HG02852 (cell line): ENCODE data around the gene ZNF354C.

Experiments used
- ATAC-seq: cut with Tn5 transposase; IDR thresholded peaks from one replicate; pipeline ENCODE4 v1.9.1; 2021; ENCODE audit warnings: mild to moderate bottlenecking, moderate library complexity; ENCODE audit not compliant: unreplicated experiment

ZNF354C gene

DNA sequence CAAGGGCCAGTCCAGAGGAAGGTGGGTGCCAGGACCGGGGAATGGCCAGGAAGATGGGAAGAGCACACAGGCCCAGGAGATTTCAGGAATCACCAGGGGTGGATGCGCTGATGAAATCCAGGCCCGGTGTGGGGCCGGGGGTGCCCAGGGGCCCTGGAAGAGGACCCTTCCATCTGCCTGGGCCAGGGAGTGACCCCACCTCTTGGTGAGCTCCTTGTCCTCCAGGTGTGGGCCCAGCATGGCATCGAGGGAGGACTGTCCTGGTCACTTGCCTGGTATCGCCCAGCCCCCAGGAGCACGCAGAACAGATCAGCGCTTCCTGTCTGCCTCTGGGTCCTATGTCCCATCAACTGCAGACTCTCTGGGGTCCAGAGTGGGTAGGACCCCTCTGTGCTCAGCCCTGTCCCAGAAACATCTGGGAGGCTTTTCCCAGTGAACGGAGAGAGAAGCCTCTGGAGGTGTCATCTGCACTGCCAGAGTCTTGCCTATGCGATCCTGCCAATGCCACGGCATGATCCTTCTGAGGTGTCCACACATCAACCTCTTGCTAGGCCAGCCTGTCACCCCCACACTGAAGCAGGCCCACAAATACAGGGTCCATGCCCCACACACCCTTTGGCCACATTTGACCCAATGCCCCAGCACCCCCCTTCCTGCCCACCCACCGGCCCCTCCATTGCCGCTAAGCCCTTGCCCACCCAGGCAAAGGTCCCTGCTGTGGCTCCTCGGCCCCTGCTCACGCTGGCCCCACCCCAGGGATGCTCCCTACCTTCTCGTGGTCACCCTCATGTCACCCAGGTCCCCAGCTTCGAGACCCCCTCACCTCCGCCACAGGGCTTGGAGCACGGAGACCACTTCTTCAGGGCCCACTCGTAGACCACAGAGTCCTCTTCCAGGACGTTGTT lies 67.2 kb downstream of the ZNF354C start:
- no peak for ATAC-seq

DNA sequence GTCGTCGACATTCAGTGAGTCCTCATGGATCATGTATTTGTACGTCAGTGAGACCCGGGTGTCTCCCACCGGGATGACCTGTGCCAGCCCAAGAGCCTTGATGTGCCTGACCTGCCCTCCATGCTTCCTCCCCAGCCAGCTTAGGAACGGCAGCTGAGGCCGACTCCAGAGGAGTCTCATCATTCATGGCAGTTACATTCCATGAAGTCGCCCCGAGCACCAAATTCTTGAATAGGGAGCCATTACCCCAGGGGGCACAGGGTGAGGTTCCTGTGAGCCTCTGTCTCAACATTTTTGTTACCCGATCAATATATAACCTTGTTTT lies 67.8 kb downstream of the ZNF354C start:
- no peak for ATAC-seq

- ATAC-seq = no peak
Measured at GRCh38 chr5:179128976-179129375, 68.8 kb downstream of the ZNF354C start.

DNA sequence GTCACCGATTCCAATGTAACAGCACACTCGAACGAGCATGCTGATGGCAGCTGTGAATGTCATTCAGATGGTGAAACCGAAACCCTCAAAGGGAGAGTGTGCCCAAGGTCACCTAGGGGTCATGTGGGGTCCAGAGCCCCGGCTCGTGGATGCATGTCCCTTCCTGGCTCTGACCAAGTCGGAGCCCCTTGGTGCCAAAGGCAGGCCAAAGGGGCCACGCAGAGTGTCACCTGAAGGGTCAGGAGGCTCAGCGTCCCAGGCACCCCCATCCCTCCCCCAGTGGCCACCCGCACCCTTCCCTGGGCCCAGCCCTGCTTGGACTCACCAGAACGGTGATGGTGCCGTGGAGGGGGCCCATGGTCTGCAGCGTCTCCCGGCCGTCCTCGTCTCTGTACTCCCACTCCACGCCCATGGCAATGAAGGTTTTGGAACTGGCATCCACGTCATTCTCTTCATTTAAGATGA lies 69.5 kb downstream of the ZNF354C start:
- no peak for ATAC-seq

DNA sequence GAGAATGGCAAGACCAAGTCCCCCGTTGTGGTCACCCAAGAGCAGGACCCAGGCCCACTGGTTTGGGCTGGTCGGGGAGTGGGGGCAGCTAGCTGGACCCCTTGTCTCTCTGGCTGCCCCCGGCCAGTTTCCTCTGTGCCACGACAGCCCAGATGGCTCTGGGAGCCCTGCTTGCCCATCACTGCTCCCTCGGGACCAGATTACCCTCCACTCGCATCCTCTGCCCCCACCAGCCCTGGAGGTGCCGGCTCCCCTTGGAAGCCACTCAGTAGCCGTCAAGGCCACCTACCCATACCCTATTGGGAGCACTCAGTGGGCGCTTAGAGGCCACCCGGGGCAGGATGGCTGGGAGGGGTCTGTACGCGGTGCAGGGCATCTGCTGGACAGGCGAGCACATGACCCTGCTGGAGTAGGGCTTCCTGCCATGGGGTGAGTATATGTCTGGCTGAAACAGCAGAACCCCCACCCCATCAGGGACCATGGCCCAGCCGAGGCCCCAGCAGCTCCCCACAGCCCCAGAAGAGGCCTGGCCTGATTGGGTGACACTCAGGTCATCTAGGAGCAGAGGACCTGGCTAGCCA lies 70.0 kb downstream of the ZNF354C start:
- no peak for ATAC-seq

DNA sequence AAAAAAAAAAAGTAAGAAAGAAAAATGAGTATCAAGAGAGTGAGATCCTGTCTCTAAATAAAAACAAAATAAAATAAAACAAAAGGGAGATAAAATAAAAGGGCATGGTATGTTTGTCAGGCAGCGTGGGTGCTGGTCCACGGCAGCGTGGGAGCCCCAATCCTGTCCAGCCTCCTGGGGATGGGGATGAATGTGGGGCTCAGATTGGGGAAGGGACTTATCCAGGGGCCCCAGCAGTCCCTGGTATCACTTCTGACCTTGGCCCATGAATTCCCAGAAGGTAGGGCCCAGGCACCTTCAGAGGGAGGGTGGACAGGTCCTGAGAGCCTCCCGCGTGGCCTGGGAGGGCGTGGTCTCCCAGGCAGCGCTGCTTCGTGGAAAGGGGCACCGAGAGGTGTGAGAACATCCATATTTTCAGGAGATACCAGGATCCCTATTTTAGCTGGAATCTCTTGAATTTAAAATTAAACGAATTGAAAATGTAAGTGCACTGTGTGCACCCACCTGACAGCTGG lies 71.2 kb downstream of the ZNF354C start:
- no peak for ATAC-seq

GRCh38 chr5:179131886-179132585 lies 71.9 kb downstream of the ZNF354C start:
- no peak for ATAC-seq

- no peak for ATAC-seq
Measured at GRCh38 chr5:179132586-179133355, 72.6 kb downstream of the ZNF354C start.
